GM18505 (cell line): Measurements from ENCODE around the gene RDH13.
"Not testable (repeated sequence)": the region's sequence is repeated elsewhere in the genome, so short reads cannot be mapped to it uniquely, and the experiment has no call there.

ENCODE experiments used
- ATAC-seq: cut with Tn5 transposase; IDR thresholded peaks from one replicate; pipeline ENCODE4 v1.9.1; 2021; ENCODE audit not compliant: unreplicated experiment
- POLR2A ChIP-seq: IDR thresholded peaks from 4 replicates; pipeline ENCODE4 v1.6.1; 2011; ENCODE audit warnings: borderline replicate concordance; ENCODE audit not compliant: insufficient read depth, insufficient read length; ENCODE audit errors: extremely low read depth

The RDH13 gene

DNA sequence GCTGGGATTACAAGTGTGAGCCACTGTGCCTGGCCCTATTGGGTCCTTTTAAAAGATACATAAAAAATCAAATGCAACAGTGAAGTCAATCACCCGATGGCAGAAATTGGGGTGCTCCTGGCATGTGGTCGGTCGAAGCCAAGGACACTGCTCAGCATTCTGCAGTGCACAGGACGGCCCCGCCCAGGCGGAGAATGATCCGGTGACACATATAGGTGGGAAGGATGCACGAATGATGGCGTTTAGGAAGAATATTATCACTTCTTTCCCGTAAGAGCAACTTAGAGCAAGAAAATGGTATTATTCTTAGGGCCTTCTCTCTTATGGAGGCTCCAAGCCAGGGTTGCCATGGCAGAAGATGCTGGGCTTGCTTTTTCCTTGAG lies 21.7 kb downstream of the RDH13 start:
- no peak for ATAC-seq
- no peak for TF ChIP-seq POLR2A

DNA sequence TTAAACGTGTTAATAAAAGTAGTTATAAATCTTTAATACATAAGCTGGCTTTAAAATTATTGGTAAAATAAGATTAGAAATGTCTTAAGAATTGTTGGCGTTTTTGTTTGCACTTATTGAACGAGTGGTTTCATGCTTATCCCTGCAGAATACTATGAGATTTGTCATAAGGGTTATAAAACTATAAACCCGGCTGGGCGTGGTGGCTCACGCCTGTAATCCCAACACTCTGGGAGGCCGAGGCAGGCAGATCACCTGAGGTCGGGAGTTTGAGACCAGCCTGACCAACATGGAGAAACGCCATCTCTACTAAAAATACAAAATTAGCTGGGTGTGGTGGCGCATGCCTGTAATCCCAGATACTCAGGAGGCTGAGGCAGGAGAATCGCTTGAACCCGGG lies 22.3 kb downstream of the RDH13 start:
- not testable (repeated sequence) for ATAC-seq

DNA sequence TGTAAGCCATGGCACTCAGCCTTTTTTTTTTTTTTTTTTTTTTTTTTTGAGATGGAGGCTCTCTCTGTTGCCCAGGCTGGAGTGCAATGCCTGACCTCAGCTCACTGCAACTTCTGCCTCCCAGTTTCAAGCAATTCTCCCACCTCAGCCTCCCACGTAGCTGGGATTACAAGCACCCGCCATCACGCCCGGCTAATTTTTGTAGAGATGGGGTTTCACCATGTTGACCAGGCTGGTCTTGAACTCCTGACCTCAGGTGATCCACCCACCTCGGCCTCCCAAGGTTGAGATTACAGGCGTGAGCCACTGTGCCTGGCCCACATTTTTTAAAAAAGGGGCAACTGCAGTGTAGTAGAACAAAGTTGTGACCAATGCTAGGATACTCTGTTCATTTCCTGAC lies 25.3 kb downstream of the RDH13 start:
- ATAC-seq = not testable (repeated sequence)

DNA sequence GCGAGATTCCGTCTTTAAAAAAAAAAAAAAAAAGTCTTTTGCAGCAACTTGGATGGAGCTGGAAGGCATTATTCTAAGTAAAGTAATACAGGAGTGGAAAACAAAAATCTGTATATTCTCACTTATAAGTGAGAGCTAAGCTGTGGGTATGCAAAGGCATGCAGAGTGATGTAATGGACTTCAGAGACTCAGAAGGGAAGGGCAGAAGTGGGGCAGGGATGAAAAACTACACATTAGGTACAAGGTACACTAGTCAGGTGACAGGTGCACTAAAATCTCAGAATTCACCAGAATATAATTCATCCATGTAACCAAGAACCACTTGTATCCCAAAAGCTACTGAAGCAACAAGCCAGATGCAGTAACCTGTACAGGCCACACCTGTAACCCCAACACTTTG lies 26.9 kb downstream of the RDH13 start:
- no peak for TF ChIP-seq POLR2A
- no peak for ATAC-seq

DNA sequence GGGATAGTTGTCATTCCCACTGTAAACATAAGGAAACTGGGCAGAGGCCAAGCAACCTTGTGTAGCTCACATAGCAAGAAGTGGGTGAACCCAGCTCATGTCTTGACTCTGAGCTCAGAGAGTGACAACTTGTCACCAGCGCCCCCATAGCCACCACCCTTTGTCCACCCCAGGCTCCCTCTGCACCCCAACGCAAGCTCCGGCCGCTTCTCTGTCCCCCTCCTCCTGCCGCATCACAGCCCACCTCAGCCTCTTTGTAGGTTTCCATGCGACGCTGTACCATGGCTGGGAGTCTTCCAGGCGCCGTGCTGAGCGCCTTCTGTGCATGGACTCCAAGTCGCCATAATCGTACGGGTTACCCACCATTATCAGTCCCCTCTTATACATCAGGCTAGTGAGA lies 28.2 kb downstream of the RDH13 start:
- TF ChIP-seq POLR2A = no peak

DNA sequence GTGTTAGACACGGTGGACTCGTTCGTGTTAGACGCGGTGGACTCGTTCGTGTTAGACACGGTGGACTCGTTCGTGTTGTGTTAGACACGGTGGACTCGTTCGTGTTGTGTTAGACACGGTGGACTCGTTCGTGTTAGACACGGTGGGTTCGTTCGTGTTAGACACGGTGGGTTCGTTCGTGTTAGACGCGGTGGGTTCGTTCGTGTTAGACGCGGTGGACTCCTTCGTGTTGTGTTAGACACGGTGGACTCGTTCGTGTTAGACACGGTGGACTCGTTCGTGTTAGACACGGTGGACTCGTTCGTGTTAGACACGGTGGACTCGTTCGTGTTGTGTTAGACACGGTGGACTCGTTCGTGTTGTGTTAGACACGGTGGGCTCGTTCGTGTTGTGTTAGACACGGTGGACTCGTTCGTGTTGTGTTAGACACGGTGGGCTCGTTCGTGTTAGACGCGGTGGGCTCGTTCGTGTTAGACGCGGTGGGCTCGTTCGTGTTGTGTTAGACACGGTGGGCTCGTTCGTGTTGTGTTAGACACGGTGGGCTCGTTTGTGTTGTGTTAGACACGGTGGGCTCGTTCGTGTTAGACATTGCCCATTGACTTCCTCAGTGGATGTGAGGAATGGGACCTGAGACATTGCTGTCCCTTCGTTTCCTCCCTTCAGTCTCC lies 29.8 kb downstream of the RDH13 start:
- not testable (repeated sequence) for ATAC-seq

More for the DNA sequence above, 28.2 kb downstream of the RDH13 start:
- ATAC-seq = no peak

DNA sequence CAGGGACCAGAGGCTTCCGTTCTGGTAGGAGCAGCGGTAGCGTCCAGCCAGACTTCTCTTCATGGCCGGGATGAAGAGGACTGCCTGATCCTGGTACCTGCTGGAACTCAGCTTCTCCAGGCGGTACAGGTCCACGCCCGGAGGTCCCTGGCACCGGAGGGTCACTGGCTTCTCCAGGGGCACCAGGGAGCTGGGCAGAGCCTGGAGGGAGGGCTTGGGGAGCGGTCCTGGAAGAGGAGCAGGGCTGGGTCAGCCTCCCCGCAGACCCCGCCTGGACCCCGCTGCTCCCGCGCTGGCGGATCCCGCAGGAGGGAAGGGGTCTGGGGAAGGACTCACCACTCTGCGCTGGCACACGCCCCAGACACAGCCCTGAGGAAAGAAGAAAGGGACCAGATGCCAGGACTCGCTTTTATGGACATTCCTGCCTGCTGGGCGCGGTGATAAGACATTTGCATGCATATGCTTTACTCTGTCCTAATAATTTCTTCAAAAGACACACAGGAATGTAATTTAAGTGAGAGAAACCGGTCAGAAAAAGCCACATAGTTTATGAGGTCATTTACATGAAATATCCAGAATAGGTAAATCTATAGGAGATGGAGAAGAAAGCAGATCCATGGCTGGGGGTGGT lies 30.7 kb downstream of the RDH13 start:
- no peak for TF ChIP-seq POLR2A
- ATAC-seq = no peak

DNA sequence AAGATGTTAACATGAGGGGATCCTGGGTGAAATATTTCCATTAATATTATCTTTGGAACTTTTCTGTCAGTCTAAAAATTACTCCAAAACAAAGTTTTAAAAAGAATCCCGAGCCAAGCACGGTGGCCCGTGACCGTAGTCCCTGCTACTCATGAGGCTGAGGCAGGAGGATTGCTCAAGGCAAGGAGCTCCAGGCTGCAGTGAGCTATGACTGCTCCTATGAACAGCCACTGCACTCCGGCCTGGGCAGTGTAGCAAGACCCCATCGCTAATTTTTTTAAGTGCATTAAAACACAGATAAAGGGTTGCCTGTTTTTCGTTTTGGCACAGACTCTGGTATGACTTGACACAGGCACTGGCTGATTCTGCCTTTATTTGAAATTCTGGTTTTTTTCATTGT lies 31.8 kb downstream of the RDH13 start:
- no peak for TF ChIP-seq POLR2A
- no peak for ATAC-seq

DNA sequence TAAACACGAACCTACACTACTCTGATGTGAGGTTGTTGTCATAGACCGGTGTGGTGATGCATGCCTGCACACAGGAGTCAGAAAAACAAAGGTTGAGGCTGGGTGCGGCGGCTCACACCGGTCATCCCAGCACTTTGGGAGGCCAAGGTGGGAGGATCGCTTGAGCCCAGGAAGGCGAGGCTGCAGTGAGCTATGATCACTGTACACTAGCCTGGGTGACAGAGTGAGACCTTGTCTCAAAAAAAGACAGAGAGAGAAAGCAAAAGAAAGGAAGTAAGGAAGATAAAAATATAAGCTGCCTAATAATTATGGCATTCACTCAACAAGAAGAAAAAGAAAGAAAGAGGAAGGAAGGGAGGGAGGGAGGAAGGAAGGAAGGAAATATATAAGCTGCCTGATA lies 34.2 kb downstream of the RDH13 start:
- ATAC-seq = no peak
- no peak for TF ChIP-seq POLR2A

DNA sequence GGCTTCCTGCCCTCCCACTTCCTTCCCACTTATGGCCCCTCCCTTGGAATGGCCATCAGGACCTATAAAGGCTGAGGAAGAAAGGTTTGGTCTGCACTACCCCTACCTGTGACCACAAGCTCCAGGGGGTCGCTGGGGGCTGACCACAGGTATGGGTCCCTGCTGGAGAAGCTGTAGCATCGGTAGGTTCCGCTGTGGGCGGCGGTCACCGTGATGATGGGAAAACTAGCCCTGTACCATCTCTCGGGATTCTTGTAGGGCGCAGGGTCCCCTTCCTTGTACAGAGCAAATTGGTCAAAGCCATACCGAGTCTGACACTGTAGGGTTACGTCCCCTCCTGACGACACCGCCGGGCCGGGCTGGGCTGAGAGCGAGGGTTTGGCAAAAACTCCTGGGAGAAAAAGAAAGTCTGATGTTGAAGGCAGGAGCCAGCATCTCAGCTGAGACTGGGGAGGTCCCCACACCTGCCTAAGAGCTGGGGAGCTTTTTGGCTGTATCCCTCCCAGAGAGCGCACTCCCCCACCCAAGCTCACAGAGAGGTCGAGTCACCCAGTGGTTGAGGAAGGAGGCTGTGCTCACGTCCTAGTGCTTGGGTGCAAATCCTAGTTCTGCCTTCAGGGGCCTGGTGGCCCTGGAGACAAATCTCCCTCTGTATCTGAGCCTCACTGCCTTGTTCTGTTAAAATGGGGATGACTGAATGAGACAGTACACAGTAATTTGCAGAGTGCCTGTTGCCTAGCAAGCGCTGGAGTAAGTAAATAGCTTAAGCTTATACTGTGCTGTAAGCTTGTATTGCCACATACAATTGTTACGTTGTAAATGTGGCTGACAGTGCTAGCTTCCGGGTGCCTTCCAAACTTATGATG lies 35.2 kb downstream of the RDH13 start:
- no peak for TF ChIP-seq POLR2A
- no peak for ATAC-seq

DNA sequence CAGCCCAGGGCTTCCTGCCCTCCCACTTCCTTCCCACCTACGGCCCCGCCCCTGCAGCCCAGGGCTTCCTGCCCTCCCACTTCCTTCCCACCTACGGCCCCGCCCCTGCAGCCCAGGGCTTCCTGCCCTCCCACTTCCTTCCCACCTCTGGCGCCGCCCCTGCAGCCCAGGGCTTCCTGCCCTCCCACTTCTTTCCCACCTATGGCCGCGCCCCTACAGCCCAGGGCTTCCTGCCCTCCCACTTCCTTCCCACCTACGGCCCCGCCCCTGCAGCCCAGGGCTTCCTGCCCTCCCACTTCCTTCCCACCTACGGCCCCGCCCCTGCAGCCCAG lies 35.8 kb downstream of the RDH13 start:
- ATAC-seq = not testable (repeated sequence)

DNA sequence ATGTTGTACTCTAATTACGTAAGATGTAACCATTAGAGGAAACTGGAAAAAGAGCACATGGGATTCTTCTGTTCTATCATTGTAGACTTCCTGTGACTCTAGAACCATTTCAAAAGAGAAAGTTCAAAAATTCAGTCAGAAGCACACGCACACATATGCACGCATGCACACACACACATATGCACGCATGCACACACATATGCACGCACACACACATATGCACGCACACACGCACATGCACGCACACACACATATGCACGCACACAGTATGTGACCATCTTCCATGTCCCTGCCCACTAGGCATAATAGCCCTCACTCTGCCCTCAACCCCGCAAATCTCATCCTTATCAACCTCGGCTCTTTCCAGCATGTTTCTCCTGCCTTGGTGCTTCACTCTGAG lies 38.8 kb downstream of the RDH13 start:
- no peak for ATAC-seq
- no peak for TF ChIP-seq POLR2A

DNA sequence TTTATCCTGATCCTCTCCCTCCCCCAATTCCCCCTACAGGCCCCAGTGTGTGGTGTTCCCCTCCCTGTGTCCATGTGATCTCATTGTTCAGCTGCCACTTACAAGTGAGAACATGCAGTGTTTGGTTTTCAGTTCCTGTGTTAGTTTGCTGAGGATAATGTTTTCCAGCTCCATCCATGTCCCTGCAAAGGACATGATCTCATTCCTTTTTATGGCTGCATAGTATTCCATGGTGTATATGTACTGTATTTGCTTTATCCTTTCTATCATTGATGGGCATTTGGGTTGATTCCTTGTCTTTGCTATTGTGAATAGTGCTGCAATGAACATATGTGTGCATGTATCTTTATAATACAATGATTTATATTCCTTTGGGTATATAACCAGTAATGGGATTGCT lies 42.6 kb downstream of the RDH13 start:
- ATAC-seq = not testable (repeated sequence)

DNA sequence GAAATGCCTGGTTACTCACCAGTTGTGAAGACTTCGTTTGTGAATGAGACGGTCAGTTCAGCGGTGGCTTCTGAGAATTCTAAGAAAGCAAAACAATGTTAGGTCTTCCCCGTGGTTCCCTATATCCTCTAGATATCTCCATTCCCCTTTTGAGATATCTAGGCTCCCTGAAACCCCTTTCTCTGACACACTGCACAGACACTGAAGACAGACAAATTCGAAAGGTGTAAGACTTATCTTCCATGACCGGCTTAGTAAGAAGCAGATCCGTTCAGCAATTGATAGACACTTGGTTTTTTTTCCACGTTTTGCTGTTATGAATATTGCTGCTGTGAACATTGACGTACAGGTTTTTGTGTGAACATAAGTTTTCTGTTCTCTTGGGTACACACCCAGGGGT lies 44.3 kb downstream of the RDH13 start:
- ATAC-seq = no peak
- no peak for TF ChIP-seq POLR2A

DNA sequence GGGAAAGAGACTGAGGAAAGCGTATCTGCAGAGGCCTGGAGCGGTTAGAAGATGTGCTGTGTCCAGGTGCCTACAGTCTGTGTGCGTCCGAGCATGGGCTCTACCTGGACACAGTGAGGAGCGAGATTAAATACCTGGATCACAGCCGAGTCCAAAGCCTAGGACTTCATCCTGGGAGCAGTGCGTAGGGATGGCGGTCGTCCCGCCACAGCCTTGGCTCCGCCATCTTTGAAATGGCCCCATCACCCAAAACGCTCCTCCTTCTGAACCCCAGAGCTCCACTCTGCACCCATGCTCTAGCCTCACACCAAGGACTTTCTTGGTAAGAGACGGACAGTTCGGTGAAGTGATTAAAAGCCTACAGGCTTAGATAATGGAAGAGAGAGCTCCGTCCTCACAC lies 44.7 kb downstream of the RDH13 start:
- TF ChIP-seq POLR2A = no peak
- no peak for ATAC-seq
